Endodermal cell (in vitro differentiated cells): ENCODE results near the gene ZNF827. TPM values are rescaled to one million over a fixed set of nuclear protein-coding genes. Genes with fewer than 3 reads are reported as not detected.

ENCODE experiments used
- DNase-seq: peaks from one replicate; pipeline ENCODE4 v3.0.0-alpha.2; 2017
- H3K27ac ChIP-seq: 2 replicates; pipeline ENCODE4 v1.5.1; 2013; ENCODE audit warnings: mild to moderate bottlenecking, low read depth, low read length, moderate library complexity
- H3K27me3 ChIP-seq: 2 replicates; pipeline ENCODE4 v1.6.1; 2013; ENCODE audit warnings: mild to moderate bottlenecking, low read length, moderate library complexity; ENCODE audit not compliant: insufficient read depth, control insufficient read depth, poor library complexity, severe bottlenecking
- H3K36me3 ChIP-seq: 2 replicates; pipeline ENCODE4 v1.7.0; 2013; ENCODE audit warnings: mild to moderate bottlenecking, low read length, moderate library complexity; ENCODE audit not compliant: control insufficient read depth, insufficient read depth
- H3K4me1 ChIP-seq: one replicate; pipeline ENCODE4 v1.7.0; 2013; ENCODE audit warnings: low read length; ENCODE audit not compliant: control insufficient read depth, insufficient read depth
- H3K4me3 ChIP-seq: 2 replicates; pipeline ENCODE4 v1.5.1; 2013; ENCODE audit warnings: mild to moderate bottlenecking, low read length, moderate library complexity
- H3K9ac ChIP-seq: 2 replicates; pipeline ENCODE4 v1.6.1; 2013; ENCODE audit warnings: mild to moderate bottlenecking, low read length, moderate library complexity; ENCODE audit not compliant: poor library complexity, severe bottlenecking; ENCODE audit errors: extremely low read depth
- H3K9me3 ChIP-seq: 2 replicates; pipeline ENCODE4 v1.6.1; 2013; ENCODE audit warnings: mild to moderate bottlenecking, low read length, moderate library complexity; ENCODE audit not compliant: control insufficient read depth
- H3K27ac Mint-ChIP-seq: 2 replicates; pipeline ENCODE4 v1.8.0; 2020; ENCODE audit warnings: mixed read lengths
- H3K27me3 Mint-ChIP-seq: 2 replicates; pipeline ENCODE4 v1.8.0; 2021; ENCODE audit warnings: mild to moderate bottlenecking, mixed read lengths; ENCODE audit not compliant: insufficient read depth
- H3K36me3 Mint-ChIP-seq: 2 replicates; pipeline ENCODE4 v1.8.0; 2020; ENCODE audit warnings: low read depth, mixed read lengths
- H3K4me1 Mint-ChIP-seq: 2 replicates; pipeline ENCODE4 v1.8.0; 2020; ENCODE audit warnings: mixed read lengths
- H3K4me3 Mint-ChIP-seq: 2 replicates; pipeline ENCODE4 v1.8.0; 2020; ENCODE audit warnings: mild to moderate bottlenecking, moderate library complexity, mixed read lengths
- H3K9me3 Mint-ChIP-seq: 2 replicates; pipeline ENCODE4 v1.8.0; 2020; ENCODE audit warnings: mild to moderate bottlenecking, mixed read lengths
- WGBS, 2 experiments: methylation state at CpG; one replicate each; pipeline versions ENCODE4 v1.1.5 to v1.1.7; 2013; ENCODE audit warnings: missing lambda C conversion rate in 2 of 2, mixed read lengths in 1 of 2; ENCODE audit not compliant: insufficient coverage in 1 of 2, insufficient read length in 1 of 2; 5-methylcytosine and 5-hydroxymethylcytosine counted together
- total RNA-seq, 2 donors: library from RNA; stranded (reverse); fragmentation: NEBNext Ultra II Directional in 1 of 2; extraction: Animal tissue kit (Norgen Biotek cat#: 25700) in 1 of 2; gene quantifications; 2 replicates in 1 of 2; 3 replicates in 1 of 2; pipeline ENCODE4 v1.2.1, GENCODE V29; 2021
- TF ChIP-seq, protein P1 (sequence below): fragments of 200-600 bp; sonication (generic); conservative IDR thresholded peaks from 2 replicates; pipeline ENCODE4 v1.5.0; 2021; ENCODE audit warnings: antibody characterized with exemption, mild to moderate bottlenecking

ZNF827 gene
- total RNA-seq, 2 donors from 2014 or later: 33.0 to 34.9 TPM

DNA sequence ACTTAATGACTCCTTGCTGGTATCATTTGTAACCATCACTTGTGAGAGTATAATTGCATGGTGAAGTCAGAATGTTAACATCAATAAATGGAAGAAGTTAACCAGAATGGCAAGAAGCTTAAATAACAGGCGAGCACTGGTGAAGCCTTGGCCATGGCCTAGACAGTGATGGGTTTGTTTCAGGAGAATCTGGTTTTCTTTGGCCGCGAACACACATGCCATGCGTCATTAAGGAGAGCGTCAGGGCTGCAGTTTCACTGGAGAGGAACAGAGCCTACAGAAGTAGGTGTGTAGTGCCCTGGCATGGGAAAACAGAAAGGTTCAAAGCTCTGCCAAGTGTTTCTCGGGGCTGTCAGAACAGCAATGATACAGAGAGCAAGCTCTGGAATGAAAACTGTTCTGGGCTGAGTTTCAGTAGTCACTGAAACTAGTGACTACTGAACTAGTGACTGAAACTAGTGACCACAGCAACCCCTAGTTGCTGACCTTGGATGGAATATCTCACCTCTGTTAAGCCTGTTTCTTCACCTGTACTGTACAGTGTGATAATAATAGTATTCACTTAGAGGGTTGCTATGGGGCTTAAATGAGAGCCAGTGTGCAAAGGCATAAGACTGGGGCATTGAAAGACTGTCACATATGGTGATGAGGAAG is 164.9 kb downstream of the ZNF827 start:
- no peak for DNase-seq
- no peak overlapping the region for H3K27ac Mint-ChIP-seq
- H3K4me3 ChIP-seq: no peak overlapping the region
- H3K4me1 ChIP-seq: peaks cover 10% of the 10 kb centered on the region
- H3K36me3 Mint-ChIP-seq: peaks cover 47% of the 10 kb centered on the region
- no peaks in the 10 kb centered on the region for H3K9me3 Mint-ChIP-seq
- no peak overlapping the region for H3K27ac ChIP-seq
- no peaks in the 10 kb centered on the region for H3K27me3 ChIP-seq
- WGBS, 2 experiments: 97 to 98% methylated on average over 5 to 6 of the region's 6 CpGs
- no peaks in the 10 kb centered on the region for H3K9me3 ChIP-seq
- TF ChIP-seq, protein P1, sequence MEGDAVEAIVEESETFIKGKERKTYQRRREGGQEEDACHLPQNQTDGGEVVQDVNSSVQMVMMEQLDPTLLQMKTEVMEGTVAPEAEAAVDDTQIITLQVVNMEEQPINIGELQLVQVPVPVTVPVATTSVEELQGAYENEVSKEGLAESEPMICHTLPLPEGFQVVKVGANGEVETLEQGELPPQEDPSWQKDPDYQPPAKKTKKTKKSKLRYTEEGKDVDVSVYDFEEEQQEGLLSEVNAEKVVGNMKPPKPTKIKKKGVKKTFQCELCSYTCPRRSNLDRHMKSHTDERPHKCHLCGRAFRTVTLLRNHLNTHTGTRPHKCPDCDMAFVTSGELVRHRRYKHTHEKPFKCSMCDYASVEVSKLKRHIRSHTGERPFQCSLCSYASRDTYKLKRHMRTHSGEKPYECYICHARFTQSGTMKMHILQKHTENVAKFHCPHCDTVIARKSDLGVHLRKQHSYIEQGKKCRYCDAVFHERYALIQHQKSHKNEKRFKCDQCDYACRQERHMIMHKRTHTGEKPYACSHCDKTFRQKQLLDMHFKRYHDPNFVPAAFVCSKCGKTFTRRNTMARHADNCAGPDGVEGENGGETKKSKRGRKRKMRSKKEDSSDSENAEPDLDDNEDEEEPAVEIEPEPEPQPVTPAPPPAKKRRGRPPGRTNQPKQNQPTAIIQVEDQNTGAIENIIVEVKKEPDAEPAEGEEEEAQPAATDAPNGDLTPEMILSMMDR: no peak
- peaks cover 62% of the 10 kb centered on the region for H3K36me3 ChIP-seq
- H3K27me3 Mint-ChIP-seq: no peaks in the 10 kb centered on the region
- no peak overlapping the region for H3K4me3 Mint-ChIP-seq
- H3K4me1 Mint-ChIP-seq: peaks cover 17% of the 10 kb centered on the region
- no peak overlapping the region for H3K9ac ChIP-seq

DNA sequence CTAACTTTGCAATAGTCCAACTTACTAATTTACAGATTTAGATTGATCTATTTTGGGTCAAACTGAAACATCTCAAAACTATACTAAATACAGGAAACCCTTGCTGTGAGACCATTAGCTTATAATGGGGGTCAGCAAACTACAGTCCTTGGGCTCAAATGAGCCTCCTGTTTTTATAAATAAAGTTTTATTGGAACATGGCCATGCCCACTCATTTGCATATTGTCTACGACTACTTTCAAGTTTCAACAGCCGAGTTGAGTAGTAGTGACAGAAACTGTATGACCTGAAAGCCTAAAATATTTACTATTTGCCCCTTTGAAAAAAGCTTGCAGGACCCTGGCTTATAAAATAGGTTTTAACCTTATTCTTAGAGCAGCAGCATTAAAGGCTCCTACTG is 166.3 kb downstream of the ZNF827 start:
- H3K4me3 ChIP-seq: no peak overlapping the region
- no peak overlapping the region for H3K27ac Mint-ChIP-seq

DNA sequence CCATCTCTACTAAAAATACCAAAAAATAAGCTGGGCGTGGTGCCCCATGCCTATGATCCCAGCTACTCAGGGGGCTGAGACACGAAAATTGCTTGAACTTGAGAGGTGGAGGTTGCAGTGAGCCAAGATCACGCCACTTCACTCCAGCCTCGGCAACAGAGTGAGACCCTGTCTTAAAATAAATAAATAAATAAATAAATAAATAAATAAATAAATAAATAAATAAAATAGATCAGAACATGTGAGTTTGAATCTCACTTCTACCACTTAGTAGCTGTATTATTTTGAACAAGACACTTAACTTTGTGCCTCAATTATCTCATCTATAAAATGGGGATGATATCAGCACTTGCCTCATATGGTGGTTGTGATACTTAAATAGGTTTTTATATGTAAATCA is 168.5 kb downstream of the ZNF827 start:
- peaks cover 5% of the 10 kb centered on the region for H3K9me3 ChIP-seq
- TF ChIP-seq, protein P1: no peak
- H3K27me3 ChIP-seq: no peaks in the 10 kb centered on the region
- H3K9me3 Mint-ChIP-seq: no peaks in the 10 kb centered on the region
- H3K4me3 ChIP-seq: no peak overlapping the region
- H3K4me3 Mint-ChIP-seq: no peak overlapping the region
- H3K9ac ChIP-seq: no peak overlapping the region
- H3K27me3 Mint-ChIP-seq: no peaks in the 10 kb centered on the region
- DNase-seq: no peak
- peaks cover 17% of the 10 kb centered on the region for H3K4me1 Mint-ChIP-seq
- H3K27ac Mint-ChIP-seq: no peak overlapping the region
- peaks cover 10% of the 10 kb centered on the region for H3K4me1 ChIP-seq
- peaks cover 51% of the 10 kb centered on the region for H3K36me3 Mint-ChIP-seq
- H3K36me3 ChIP-seq: peaks cover 66% of the 10 kb centered on the region
- 93 to 97% methylated on average over 2 of the region's 4 CpGs for WGBS, 2 experiments
- no peak overlapping the region for H3K27ac ChIP-seq

More for the DNA sequence above, 166.3 kb downstream of the ZNF827 start:
- no peaks in the 10 kb centered on the region for H3K9me3 Mint-ChIP-seq
- Histone ChIP-seq H3K27me3 (no peaks in the 10 kb centered on the region), H3K4me1 (peaks cover 10% of the 10 kb centered on the region), H3K36me3 (peaks cover 66% of the 10 kb centered on the region), H3K9me3 (peaks cover 3% of the 10 kb centered on the region), H3K9ac (no peak overlapping the region), H3K27ac (no peak overlapping the region)
- peaks cover 47% of the 10 kb centered on the region for H3K36me3 Mint-ChIP-seq
- WGBS, 2 experiments: 94 to 96% methylated on average over 2 of the region's 2 CpGs
- no peak for DNase-seq
- no peaks in the 10 kb centered on the region for H3K27me3 Mint-ChIP-seq
- TF ChIP-seq, protein P1: no peak
- peaks cover 17% of the 10 kb centered on the region for H3K4me1 Mint-ChIP-seq
- H3K4me3 Mint-ChIP-seq: no peak overlapping the region
